Mesenchymal stem cell (in vitro differentiated cells and primary cell): ENCODE results near the gene FNDC8.
A peak's percentile ranks its signal among the peaks of the same experiment; 100 is the strongest.

Experiments
- DNase-seq: peaks from one replicate; pipeline ENCODE4 v3.0.0-alpha.2; 2013
- H2AFZ ChIP-seq: one replicate; pipeline ENCODE4 v1.6.1; 2013; ENCODE audit warnings: low read depth, mild to moderate bottlenecking, control low read depth, inconsistent platforms, low read length, moderate library complexity
- H2AK5ac ChIP-seq: 2 replicates; pipeline ENCODE4 v1.6.1; 2013; ENCODE audit warnings: low read length, moderate library complexity, mild to moderate bottlenecking, inconsistent platforms; ENCODE audit not compliant: severe bottlenecking
- H2BK120ac ChIP-seq: one replicate; pipeline ENCODE4 v1.6.1; 2013; ENCODE audit warnings: low read depth, mild to moderate bottlenecking, inconsistent platforms, low read length, moderate library complexity
- H2BK12ac ChIP-seq, 2 experiments: one replicate each; pipeline ENCODE4 v1.6.1; 2013; ENCODE audit warnings: inconsistent platforms in 2 of 2, low read length in 2 of 2, mild to moderate bottlenecking in 2 of 2, moderate library complexity in 2 of 2, control low read depth in 1 of 2
- H2BK15ac ChIP-seq: one replicate; pipeline ENCODE4 v1.6.1; 2013; ENCODE audit warnings: mild to moderate bottlenecking, low read depth, inconsistent platforms; ENCODE audit not compliant: poor library complexity, severe bottlenecking
- H2BK5ac ChIP-seq: 2 replicates; pipeline ENCODE4 v1.6.1; 2013; ENCODE audit warnings: low read depth, mild to moderate bottlenecking, low read length, control low read depth, inconsistent platforms; ENCODE audit not compliant: poor library complexity, severe bottlenecking
- H3K14ac ChIP-seq, 2 experiments: one replicate each; pipeline ENCODE4 v1.6.1; 2013; ENCODE audit warnings: inconsistent platforms in 2 of 2, low read length in 2 of 2, control low read depth in 1 of 2, mild to moderate bottlenecking in 1 of 2, moderate library complexity in 1 of 2
- H3K18ac ChIP-seq, 2 experiments: one replicate each; pipeline ENCODE4 v1.6.1; 2013; ENCODE audit warnings: inconsistent platforms in 2 of 2, low read length in 2 of 2, control low read depth in 1 of 2, low read depth in 1 of 2, mild to moderate bottlenecking in 1 of 2
- H3K23ac ChIP-seq, 2 experiments: one replicate each; pipeline ENCODE4 v1.6.1; 2013; ENCODE audit warnings: inconsistent platforms in 2 of 2, low read length in 2 of 2, mild to moderate bottlenecking in 2 of 2, moderate library complexity in 2 of 2, control low read depth in 1 of 2
- H3K27ac ChIP-seq: 2 replicates; pipeline ENCODE4 v1.5.1; 2013; ENCODE audit warnings: mild to moderate bottlenecking, moderate library complexity, low read length, control low read depth, inconsistent platforms; ENCODE audit not compliant: poor library complexity, severe bottlenecking
- H3K27me3 ChIP-seq, 2 experiments: 2 replicates each; pipeline versions ENCODE4 v1.6.1 to v1.7.0; 2013; ENCODE audit warnings: low read length in 2 of 2, mild to moderate bottlenecking in 2 of 2, moderate library complexity in 2 of 2, control low read depth in 1 of 2, inconsistent platforms in 1 of 2; ENCODE audit not compliant: control insufficient read depth in 1 of 2, insufficient read depth in 1 of 2
- H3K36me3 ChIP-seq, 2 experiments: 2 replicates each; pipeline versions ENCODE4 v1.6.1 to v1.7.0; 2013; ENCODE audit warnings: low read length in 2 of 2, control low read depth in 1 of 2, inconsistent platforms in 1 of 2, low read depth in 1 of 2, mild to moderate bottlenecking in 1 of 2; ENCODE audit not compliant: insufficient read depth in 2 of 2, control insufficient read depth in 1 of 2
- H3K4ac ChIP-seq, 2 experiments: one replicate each; pipeline ENCODE4 v1.6.1; 2013; ENCODE audit warnings: inconsistent platforms in 2 of 2, low read length in 2 of 2, mild to moderate bottlenecking in 2 of 2, moderate library complexity in 2 of 2, control low read depth in 1 of 2, low read depth in 1 of 2
- H3K4me1 ChIP-seq: 2 replicates; pipeline ENCODE4 v1.6.1; 2013; ENCODE audit warnings: low read depth, low read length, control low read depth; ENCODE audit not compliant: control insufficient read depth, insufficient read depth
- H3K4me2 ChIP-seq: 2 replicates; pipeline ENCODE4 v1.6.1; 2013; ENCODE audit warnings: low read length, mild to moderate bottlenecking, inconsistent platforms; ENCODE audit not compliant: poor library complexity, severe bottlenecking
- H3K4me3 ChIP-seq, 2 experiments: 2 replicates each; pipeline versions ENCODE4 v1.5.1 to v1.7.0; 2013; ENCODE audit warnings: low read length in 2 of 2, mild to moderate bottlenecking in 2 of 2, control low read depth in 1 of 2, low read depth in 1 of 2; ENCODE audit not compliant: insufficient read depth in 1 of 2
- H3K79me1 ChIP-seq: replicated peaks from 2 replicates; pipeline ENCODE4 v1.6.1; 2013; ENCODE audit warnings: mild to moderate bottlenecking, control low read depth, low read length, inconsistent platforms; ENCODE audit not compliant: poor library complexity, severe bottlenecking
- H3K9ac ChIP-seq: 2 replicates; pipeline ENCODE4 v1.7.0; 2013; ENCODE audit warnings: mild to moderate bottlenecking, low read length, moderate library complexity
- H3K9me3 ChIP-seq: 2 replicates; pipeline ENCODE4 v1.7.0; 2013; ENCODE audit warnings: mild to moderate bottlenecking, low read length; ENCODE audit not compliant: control insufficient read depth
- H4K8ac ChIP-seq: one replicate; pipeline ENCODE4 v1.6.1; 2013; ENCODE audit warnings: inconsistent platforms, mild to moderate bottlenecking, low read length, moderate library complexity
- H4K91ac ChIP-seq: one replicate; pipeline ENCODE4 v1.6.1; 2013; ENCODE audit warnings: mild to moderate bottlenecking, low read length, inconsistent platforms
- WGBS: methylation state at CpG from one replicate; pipeline ENCODE4 v1.1.7; 2013; ENCODE audit warnings: mixed read lengths; 5-methylcytosine and 5-hydroxymethylcytosine counted together

Gene FNDC8

GRCh38 chr17:35095741-35096140, 25.7 kb upstream of the FNDC8 start:
- H3K27me3 ChIP-seq, result no peaks in the 10 kb centered on the region
- H2BK120ac ChIP-seq, result no peak overlapping the region
- peaks cover 2% of the 10 kb centered on the region for H3K4me1 ChIP-seq
- H3K23ac ChIP-seq, result no peak overlapping the region
- H3K79me1 ChIP-seq, result peaks cover 5% of the 10 kb centered on the region
- H2AFZ ChIP-seq, result no peak overlapping the region
- H3K4ac ChIP-seq, result no peak overlapping the region
- no peak overlapping the region for H2BK15ac ChIP-seq
- DNase-seq, result no peak
- H3K4me3 ChIP-seq, result no peak overlapping the region
- no peak overlapping the region for H2BK12ac ChIP-seq
- no peak overlapping the region for H3K18ac ChIP-seq
- H4K91ac ChIP-seq, result no peak overlapping the region
- H2AK5ac ChIP-seq, result no peak overlapping the region
- no peak overlapping the region for H3K9ac ChIP-seq
- 100% methylated on average over 1 of the region's 1 CpG for WGBS
- no peaks in the 10 kb centered on the region for H3K9me3 ChIP-seq
- no peak overlapping the region for H3K27ac ChIP-seq
- H2BK5ac ChIP-seq, result no peak overlapping the region
- peaks cover 18 to 23% of the 10 kb centered on the region in 2 experiments for H3K36me3 ChIP-seq
- H3K4me2 ChIP-seq, result no peak overlapping the region
- H3K14ac ChIP-seq, result no peak overlapping the region
- H4K8ac ChIP-seq, result no peak overlapping the region

- Histone ChIP-seq H2BK15ac (no peak overlapping the region), H4K8ac (no peak overlapping the region), H3K27ac (no peak overlapping the region), H2AK5ac (no peak overlapping the region), H3K9ac (no peak overlapping the region), H3K18ac (peak overlapping the region in 1 of 2 experiments; percentile 1), H3K36me3 (peaks cover 31 to 34% of the 10 kb centered on the region in 2 experiments), H3K4me3 (no peak overlapping the region), H3K23ac (no peak overlapping the region), H4K91ac (no peak overlapping the region), H3K4me2 (no peak overlapping the region), H2BK12ac (no peak overlapping the region), H3K14ac (no peak overlapping the region), H3K4ac (no peak overlapping the region), H3K79me1 (peaks cover 5% of the 10 kb centered on the region), H3K9me3 (no peaks in the 10 kb centered on the region), H2BK5ac (no peak overlapping the region), H2BK120ac (no peak overlapping the region), H3K27me3 (no peaks in the 10 kb centered on the region), H3K4me1 (peaks cover 2% of the 10 kb centered on the region), H2AFZ (no peak overlapping the region)
- 99% methylated on average over 2 of the region's 2 CpGs for WGBS
- DNase-seq, result no peak
Observed at GRCh38 chr17:35097776-35098175, 23.6 kb upstream of the FNDC8 start.

DNA sequence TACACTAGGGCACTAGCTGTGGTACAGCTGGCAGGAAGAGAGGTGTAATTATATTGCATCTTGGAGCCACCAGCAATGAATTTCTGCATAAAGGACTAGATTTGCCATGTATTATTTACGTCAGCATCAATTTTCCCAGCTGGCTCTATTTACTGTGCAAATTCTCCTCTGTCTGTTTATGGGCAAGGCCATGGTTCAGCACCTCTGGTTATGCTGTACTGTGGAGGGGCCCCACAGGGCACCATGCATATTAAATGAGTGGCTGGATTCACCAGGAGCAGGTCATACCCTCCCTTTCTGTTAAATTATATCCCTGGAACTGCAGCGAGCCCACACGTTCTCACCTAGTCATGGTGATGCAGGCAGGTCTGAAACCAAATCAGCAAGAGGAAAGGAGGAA, 21.5 kb upstream of the FNDC8 start:
- Histone ChIP-seq H2AFZ (no peak overlapping the region), H2BK12ac (no peak overlapping the region), H2BK120ac (no peak overlapping the region), H3K4me2 (no peak overlapping the region), H3K9ac (no peak overlapping the region), H3K18ac (no peak overlapping the region), H3K79me1 (peaks cover 11% of the 10 kb centered on the region), H3K27me3 (no peaks in the 10 kb centered on the region), H2BK15ac (no peak overlapping the region), H3K36me3 (peaks cover 41 to 45% of the 10 kb centered on the region in 2 experiments), H3K27ac (no peak overlapping the region), H2AK5ac (no peak overlapping the region), H2BK5ac (no peak overlapping the region), H3K23ac (no peak overlapping the region), H3K9me3 (no peaks in the 10 kb centered on the region), H4K91ac (no peak overlapping the region), H3K4me3 (no peak overlapping the region), H3K4ac (no peak overlapping the region), H3K4me1 (peaks cover 6% of the 10 kb centered on the region), H4K8ac (no peak overlapping the region), H3K14ac (no peak overlapping the region)
- 97% methylated on average over 3 of the region's 3 CpGs for WGBS
- no peak for DNase-seq

GRCh38 chr17:35101036-35101435, 20.4 kb upstream of the FNDC8 start:
- DNase-seq, result no peak
- Histone ChIP-seq H4K91ac (no peak overlapping the region), H3K4ac (no peak overlapping the region), H3K27me3 (no peaks in the 10 kb centered on the region), H3K9ac (no peak overlapping the region), H3K14ac (no peak overlapping the region), H3K4me3 (no peak overlapping the region), H3K4me1 (peaks cover 6% of the 10 kb centered on the region), H2AK5ac (no peak overlapping the region), H2BK12ac (no peak overlapping the region), H3K9me3 (no peaks in the 10 kb centered on the region), H2BK120ac (no peak overlapping the region), H3K36me3 (peaks cover 41 to 55% of the 10 kb centered on the region in 2 experiments), H2AFZ (no peak overlapping the region), H2BK15ac (no peak overlapping the region), H3K23ac (no peak overlapping the region), H3K27ac (no peak overlapping the region), H3K79me1 (peaks cover 11% of the 10 kb centered on the region), H3K18ac (no peak overlapping the region), H3K4me2 (no peak overlapping the region), H4K8ac (no peak overlapping the region), H2BK5ac (no peak overlapping the region)
- 98% methylated on average over 14 of the region's 14 CpGs for WGBS
